CD8-positive, alpha-beta memory T cell (primary cell): Measurements from ENCODE around the gene CFC1. TPM values are rescaled to one million over a fixed set of nuclear protein-coding genes. Genes with fewer than 3 reads are reported as not detected.
"Not testable (repeated sequence)": the region's sequence is repeated elsewhere in the genome, so short reads cannot be mapped to it uniquely, and the experiment has no call there.

Source experiments
- CTCF ChIA-PET: fragments of 350-600 bp; sonication (Branson Sonifier 250); formaldehyde crosslinking; loops from one replicate; lab custom pipeline; 2021; ENCODE audit warnings: antibody characterized with exemption; lab: Charles Lee
- POLR2A ChIA-PET: fragments of 350-600 bp; sonication (Branson Sonifier 250); formaldehyde crosslinking; loops from one replicate; lab custom pipeline; 2021; ENCODE audit warnings: antibody characterized with exemption; lab: Charles Lee
- DNase-seq, 5 donors: peaks; one replicate each; pipeline versions ENCODE4 v3.0.0 to v3.0.0-alpha.2; 2020 to 2022; ENCODE audit warnings: mixed read lengths in 1 of 5
- H3K27ac ChIP-seq: one replicate; pipeline ENCODE4 v1.7.0; 2013; ENCODE audit warnings: low read depth, mild to moderate bottlenecking, low read length, moderate library complexity
- H3K27me3 ChIP-seq: 2 replicates; pipeline ENCODE4 v1.7.0; 2013; ENCODE audit warnings: low read length, mild to moderate bottlenecking; ENCODE audit not compliant: insufficient read depth, poor library complexity, severe bottlenecking
- H3K36me3 ChIP-seq: 2 replicates; pipeline ENCODE4 v1.7.0; 2013; ENCODE audit warnings: mild to moderate bottlenecking, low read length, moderate library complexity; ENCODE audit not compliant: insufficient read depth
- H3K4me1 ChIP-seq: 2 replicates; pipeline ENCODE4 v1.7.0; 2013; ENCODE audit warnings: mild to moderate bottlenecking, low read length, moderate library complexity; ENCODE audit not compliant: insufficient read depth
- H3K4me3 ChIP-seq: 2 replicates; pipeline ENCODE4 v1.7.0; 2013; ENCODE audit warnings: mild to moderate bottlenecking, low read length
- H3K9me3 ChIP-seq: 2 replicates; pipeline ENCODE4 v1.7.0; 2013; ENCODE audit warnings: mild to moderate bottlenecking, low read length
- H3K27ac Mint-ChIP-seq, 8 donors: one replicate each; pipeline ENCODE4 v1.8.0; 2020 to 2021; ENCODE audit warnings: mixed read lengths in 8 of 8, mild to moderate bottlenecking in 6 of 8, inconsistent platforms in 3 of 8, moderate library complexity in 3 of 8
- H3K27me3 Mint-ChIP-seq, 2 donors: one replicate each; pipeline ENCODE4 v1.8.0; 2020 to 2021; ENCODE audit warnings: mixed read lengths in 2 of 2, mild to moderate bottlenecking in 1 of 2, moderate library complexity in 1 of 2
- H3K36me3 Mint-ChIP-seq, 3 donors: one replicate each; pipeline ENCODE4 v1.8.0; 2020 to 2021; ENCODE audit warnings: mixed read lengths in 3 of 3, inconsistent platforms in 1 of 3, mild to moderate bottlenecking in 1 of 3
- H3K4me1 Mint-ChIP-seq, 3 donors: one replicate each; pipeline ENCODE4 v1.8.0; 2020 to 2021; ENCODE audit warnings: mixed read lengths in 3 of 3, inconsistent platforms in 1 of 3, mild to moderate bottlenecking in 1 of 3
- H3K4me3 Mint-ChIP-seq, 7 donors: one replicate each; pipeline ENCODE4 v1.8.0; 2020 to 2021; ENCODE audit warnings: mixed read lengths in 7 of 7, mild to moderate bottlenecking in 6 of 7, moderate library complexity in 4 of 7, inconsistent platforms in 2 of 7
- H3K9me3 Mint-ChIP-seq, 5 donors: one replicate each; pipeline ENCODE4 v1.8.0; 2020 to 2022; ENCODE audit warnings: mixed read lengths in 5 of 5, mild to moderate bottlenecking in 3 of 5, moderate library complexity in 2 of 5, inconsistent platforms in 1 of 5
- polyA plus RNA-seq: library from polyadenylated mRNA; unstranded; fragments of 300-500 nt; fragmentation: Illumina TruSeq; gene quantifications from one replicate; pipeline ENCODE4 v1.2.3, GENCODE V29; 2021
- total RNA-seq, 2 experiments: library from RNA; stranded (reverse); gene quantifications; one replicate each; pipeline ENCODE4 v1.2.3, GENCODE V29; 2021

The CFC1 gene
- total and polyA plus RNA-seq, 3 experiments from 2014 or later, result not detected

DNA sequence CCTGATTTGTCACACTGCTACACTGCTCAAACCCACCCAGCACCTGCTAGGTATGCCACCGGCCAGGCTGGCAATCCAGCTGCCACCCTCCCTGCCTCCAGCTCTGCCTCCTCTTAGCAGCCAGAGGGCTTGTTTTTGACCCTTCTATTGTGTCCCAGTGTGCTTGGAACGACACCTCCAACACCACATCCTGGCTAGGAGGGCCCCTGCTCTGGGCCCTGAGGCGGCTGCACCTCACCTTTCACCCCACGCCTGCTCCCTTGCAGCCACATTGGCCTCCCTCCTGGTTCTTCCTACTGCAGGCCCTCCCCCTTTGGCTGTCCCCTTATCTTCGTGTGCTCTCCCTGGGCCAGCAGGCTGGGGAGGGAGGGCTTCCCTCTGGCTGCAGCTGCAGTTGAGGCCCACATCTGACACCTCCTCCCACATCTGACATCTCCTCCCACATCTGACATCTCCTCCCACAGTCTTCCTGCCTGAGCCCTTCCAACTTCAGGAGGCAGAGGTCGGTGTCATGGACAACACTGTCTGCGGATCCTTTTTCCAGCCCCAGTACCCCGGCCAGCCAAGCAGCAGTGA lies 23.1 kb downstream of the CFC1 start:
- H3K4me3 ChIP-seq, H3K27ac Mint-ChIP-seq, H3K36me3 Mint-ChIP-seq, H3K4me1 Mint-ChIP-seq, CTCF ChIA-PET, H3K27ac ChIP-seq, H3K9me3 Mint-ChIP-seq, H3K4me1 ChIP-seq, H3K9me3 ChIP-seq, H3K27me3 ChIP-seq, POLR2A ChIA-PET, H3K27me3 Mint-ChIP-seq, DNase-seq, H3K36me3 ChIP-seq, H3K4me3 Mint-ChIP-seq: not testable (repeated sequence)

DNA sequence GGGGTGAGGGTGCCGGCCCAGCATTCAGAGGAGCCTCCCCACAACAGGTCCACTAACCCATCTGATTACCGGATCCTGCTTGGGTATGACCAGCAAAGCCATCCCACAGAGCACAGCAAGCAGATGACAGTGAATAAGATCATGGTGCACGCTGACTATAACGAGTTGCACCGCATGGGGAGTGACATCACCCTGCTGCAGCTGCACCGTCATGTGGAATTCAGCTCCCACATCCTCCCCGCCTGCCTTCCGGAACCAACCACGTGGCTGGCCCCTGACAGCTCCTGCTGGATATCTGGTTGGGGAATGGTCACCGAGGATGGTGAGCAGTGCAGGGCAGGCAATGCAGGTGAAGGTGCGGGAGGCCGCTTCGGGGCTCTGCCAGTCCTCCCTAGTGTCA lies 25.1 kb downstream of the CFC1 start:
- H3K27ac Mint-ChIP-seq, H3K36me3 ChIP-seq, POLR2A ChIA-PET, H3K27ac ChIP-seq, H3K27me3 ChIP-seq, H3K4me3 Mint-ChIP-seq, CTCF ChIA-PET, H3K27me3 Mint-ChIP-seq, H3K9me3 Mint-ChIP-seq, H3K4me3 ChIP-seq, H3K4me1 Mint-ChIP-seq, H3K9me3 ChIP-seq, H3K36me3 Mint-ChIP-seq, DNase-seq, H3K4me1 ChIP-seq: not testable (repeated sequence)

DNA sequence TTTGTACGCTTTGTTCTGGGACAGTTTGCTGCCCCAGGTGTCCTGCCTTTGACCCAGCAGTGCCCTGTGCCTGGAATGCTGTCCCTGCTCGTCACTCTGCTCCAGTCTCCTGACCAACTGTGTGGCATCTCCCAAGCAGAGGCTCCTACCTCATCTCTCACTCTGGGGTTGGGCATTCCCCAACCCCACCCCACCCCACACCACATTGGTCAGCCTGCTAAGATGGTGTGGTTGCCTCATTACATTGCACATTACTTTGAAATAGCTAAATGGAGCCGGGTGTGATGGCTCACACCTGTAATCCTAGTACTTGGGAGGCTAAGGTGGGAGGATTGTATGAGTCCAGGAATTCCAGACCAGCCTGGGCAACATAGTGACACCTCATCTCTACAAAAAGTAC lies 27.4 kb downstream of the CFC1 start:
- H3K4me3 ChIP-seq, H3K36me3 Mint-ChIP-seq, H3K4me3 Mint-ChIP-seq, H3K27ac ChIP-seq, H3K27ac Mint-ChIP-seq, H3K27me3 Mint-ChIP-seq, H3K27me3 ChIP-seq, H3K4me1 ChIP-seq, H3K4me1 Mint-ChIP-seq, H3K9me3 ChIP-seq, CTCF ChIA-PET, H3K36me3 ChIP-seq, H3K9me3 Mint-ChIP-seq, DNase-seq, POLR2A ChIA-PET: not testable (repeated sequence)

DNA sequence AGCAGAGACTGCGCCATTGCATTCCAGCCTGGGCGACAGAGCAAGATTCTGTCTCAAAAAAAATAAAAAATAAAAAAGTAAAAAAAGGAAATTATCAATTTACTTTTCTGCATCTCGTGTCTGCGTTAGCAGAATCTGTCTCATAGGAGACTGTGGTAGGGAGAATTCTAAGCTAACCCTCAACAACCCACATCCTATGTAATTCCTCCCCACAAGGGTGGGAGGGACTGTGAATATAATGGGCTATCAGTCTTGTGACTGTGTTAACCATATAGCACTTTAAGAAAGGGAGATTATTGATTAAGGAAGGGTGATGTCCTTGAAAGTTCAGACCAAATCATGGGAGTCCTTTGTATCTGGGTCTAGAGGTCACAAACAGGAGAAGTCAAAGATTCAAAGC lies 33.2 kb downstream of the CFC1 start:
- H3K4me3 ChIP-seq, H3K4me1 ChIP-seq, H3K36me3 Mint-ChIP-seq, DNase-seq, H3K36me3 ChIP-seq, H3K9me3 Mint-ChIP-seq, POLR2A ChIA-PET, H3K27ac ChIP-seq, H3K4me3 Mint-ChIP-seq, H3K4me1 Mint-ChIP-seq, H3K27ac Mint-ChIP-seq, H3K9me3 ChIP-seq, H3K27me3 ChIP-seq, CTCF ChIA-PET, H3K27me3 Mint-ChIP-seq: not testable (repeated sequence)

DNA sequence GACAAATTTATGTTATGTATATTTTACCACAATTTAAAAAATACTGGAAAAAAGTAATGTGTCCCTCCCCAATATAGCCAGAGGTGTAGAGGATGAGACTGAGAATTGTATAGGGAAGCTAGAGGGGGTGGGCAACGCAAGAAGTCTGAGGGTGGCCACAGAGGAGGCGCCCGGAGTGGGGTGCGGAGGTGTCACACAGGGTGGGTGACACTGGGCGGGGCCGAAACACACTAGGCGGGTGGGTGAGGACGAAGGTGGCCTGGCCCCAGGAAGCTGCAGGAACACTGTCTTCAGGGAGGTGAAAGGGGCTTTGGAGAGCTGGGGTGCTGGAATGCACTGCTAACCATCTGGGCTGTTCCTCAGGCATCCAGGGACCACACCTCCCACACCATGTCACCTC lies 42.9 kb downstream of the CFC1 start:
- H3K27ac Mint-ChIP-seq, H3K27me3 ChIP-seq, H3K36me3 ChIP-seq, H3K4me1 Mint-ChIP-seq, POLR2A ChIA-PET, H3K9me3 ChIP-seq, CTCF ChIA-PET, DNase-seq, H3K36me3 Mint-ChIP-seq, H3K27me3 Mint-ChIP-seq, H3K4me3 ChIP-seq, H3K9me3 Mint-ChIP-seq, H3K27ac ChIP-seq, H3K4me3 Mint-ChIP-seq, H3K4me1 ChIP-seq: not testable (repeated sequence)

DNA sequence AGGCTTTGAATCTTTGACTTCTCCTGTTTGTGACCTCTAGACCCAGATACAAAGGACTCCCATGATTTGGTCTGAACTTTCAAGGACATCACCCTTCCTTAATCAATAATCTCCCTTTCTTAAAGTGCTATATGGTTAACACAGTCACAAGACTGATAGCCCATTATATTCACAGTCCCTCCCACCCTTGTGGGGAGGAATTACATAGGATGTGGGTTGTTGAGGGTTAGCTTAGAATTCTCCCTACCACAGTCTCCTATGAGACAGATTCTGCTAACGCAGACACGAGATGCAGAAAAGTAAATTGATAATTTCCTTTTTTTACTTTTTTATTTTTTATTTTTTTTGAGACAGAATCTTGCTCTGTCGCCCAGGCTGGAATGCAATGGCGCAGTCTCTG lies 45.2 kb downstream of the CFC1 start:
- H3K4me1 ChIP-seq, H3K27ac ChIP-seq, H3K27ac Mint-ChIP-seq, H3K9me3 Mint-ChIP-seq, H3K36me3 ChIP-seq, POLR2A ChIA-PET, H3K4me3 ChIP-seq, H3K9me3 ChIP-seq, H3K27me3 Mint-ChIP-seq, H3K4me1 Mint-ChIP-seq, CTCF ChIA-PET, H3K27me3 ChIP-seq, DNase-seq, H3K4me3 Mint-ChIP-seq, H3K36me3 Mint-ChIP-seq: not testable (repeated sequence)

DNA sequence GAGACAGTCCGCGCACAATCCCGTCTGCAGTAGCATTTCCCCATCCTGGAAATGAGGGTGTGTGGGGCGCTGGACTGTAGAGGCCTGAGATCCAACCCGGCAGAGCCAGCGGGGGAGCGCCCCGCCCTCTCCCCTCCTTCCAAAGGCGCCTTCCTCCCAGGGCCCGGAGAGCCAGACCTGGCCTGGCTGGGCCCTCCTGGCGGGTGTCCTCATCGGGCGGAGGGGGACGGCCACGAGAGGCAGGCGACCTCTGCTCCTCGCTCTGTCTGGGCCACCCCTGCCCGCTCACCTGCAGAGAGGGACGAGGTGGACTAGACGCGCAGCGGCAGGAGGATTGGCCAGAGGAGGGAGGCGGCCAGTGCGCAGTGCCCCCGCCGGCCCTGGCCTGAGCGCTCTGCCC lies 49.9 kb downstream of the CFC1 start:
- H3K27me3 Mint-ChIP-seq, H3K4me1 Mint-ChIP-seq, H3K4me3 ChIP-seq, H3K4me3 Mint-ChIP-seq, H3K36me3 ChIP-seq, H3K4me1 ChIP-seq, H3K9me3 Mint-ChIP-seq, H3K9me3 ChIP-seq, H3K27me3 ChIP-seq, H3K27ac ChIP-seq, CTCF ChIA-PET, H3K27ac Mint-ChIP-seq, DNase-seq, H3K36me3 Mint-ChIP-seq, POLR2A ChIA-PET: not testable (repeated sequence)

DNA sequence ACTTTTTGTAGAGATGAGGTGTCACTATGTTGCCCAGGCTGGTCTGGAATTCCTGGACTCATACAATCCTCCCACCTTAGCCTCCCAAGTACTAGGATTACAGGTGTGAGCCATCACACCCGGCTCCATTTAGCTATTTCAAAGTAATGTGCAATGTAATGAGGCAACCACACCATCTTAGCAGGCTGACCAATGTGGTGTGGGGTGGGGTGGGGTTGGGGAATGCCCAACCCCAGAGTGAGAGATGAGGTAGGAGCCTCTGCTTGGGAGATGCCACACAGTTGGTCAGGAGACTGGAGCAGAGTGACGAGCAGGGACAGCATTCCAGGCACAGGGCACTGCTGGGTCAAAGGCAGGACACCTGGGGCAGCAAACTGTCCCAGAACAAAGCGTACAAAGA lies 51.0 kb downstream of the CFC1 start:
- H3K27ac ChIP-seq, CTCF ChIA-PET, H3K4me1 ChIP-seq, H3K9me3 Mint-ChIP-seq, H3K4me3 Mint-ChIP-seq, H3K9me3 ChIP-seq, H3K4me3 ChIP-seq, H3K36me3 Mint-ChIP-seq, DNase-seq, H3K4me1 Mint-ChIP-seq, H3K27ac Mint-ChIP-seq, H3K36me3 ChIP-seq, H3K27me3 ChIP-seq, H3K27me3 Mint-ChIP-seq, POLR2A ChIA-PET: not testable (repeated sequence)

DNA sequence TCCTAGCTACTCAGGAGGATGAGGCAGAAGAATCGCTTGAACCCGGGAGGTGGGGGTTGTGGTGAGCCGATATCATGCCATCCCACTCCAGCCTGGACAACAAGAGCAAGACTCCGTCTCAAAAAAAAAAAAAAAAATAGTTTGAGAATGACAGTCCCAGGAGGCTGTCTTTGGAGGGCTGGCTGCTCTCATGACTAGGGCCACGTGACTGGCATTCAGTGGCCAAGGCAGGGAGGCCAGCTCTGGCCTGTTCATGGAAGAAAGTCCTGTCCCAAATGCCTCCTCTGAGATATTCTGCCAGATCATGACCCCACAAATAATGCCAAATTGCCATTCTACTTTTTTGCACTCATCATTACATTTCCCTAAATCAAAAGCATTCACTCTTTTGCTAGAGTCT lies 54.4 kb downstream of the CFC1 start:
- H3K4me1 ChIP-seq, H3K27me3 Mint-ChIP-seq, H3K9me3 Mint-ChIP-seq, H3K27me3 ChIP-seq, H3K4me3 ChIP-seq, H3K27ac Mint-ChIP-seq, H3K4me1 Mint-ChIP-seq, DNase-seq, CTCF ChIA-PET, H3K4me3 Mint-ChIP-seq, POLR2A ChIA-PET, H3K36me3 ChIP-seq, H3K27ac ChIP-seq, H3K9me3 ChIP-seq, H3K36me3 Mint-ChIP-seq: not testable (repeated sequence)
